GM23338 (cell line): ENCODE results near the gene HYCC2. TPM values are rescaled to one million over a fixed set of nuclear protein-coding genes. Genes with fewer than 3 reads are reported as not detected.

Experiments
- ATAC-seq: fragments of 200-7000 bp; cut with Tn5 transposase; 3 replicates; pipeline ENCODE4 v1.9.1; 2020
- DNase-seq: peaks from one replicate; pipeline ENCODE4 v3.0.0-alpha.2; 2015; ENCODE audit warnings: low spot score
- H2AFZ ChIP-seq: fragments of 200-600 bp; sonication (generic); 2 replicates; pipeline ENCODE4 v1.8.0; 2016; ENCODE audit warnings: antibody characterized with exemption, mild to moderate bottlenecking, moderate library complexity
- H3F3A ChIP-seq: fragments of 200-600 bp; sonication (generic); replicated peaks from 2 replicates; pipeline ENCODE4 v1.8.0; 2017; ENCODE audit warnings: antibody characterized with exemption, mixed run types, low read depth
- H3K27ac ChIP-seq: fragments of 200-600 bp; sonication (generic); 2 replicates; pipeline ENCODE4 v1.6.1; 2016; ENCODE audit warnings: low read depth
- H3K27me3 ChIP-seq: fragments of 200-600 bp; sonication (generic); 2 replicates; pipeline ENCODE4 v1.8.0; 2016; ENCODE audit warnings: mild to moderate bottlenecking, mixed run types, moderate library complexity; ENCODE audit not compliant: insufficient read depth
- H3K36me3 ChIP-seq: fragments of 200-600 bp; sonication (generic); 2 replicates; pipeline ENCODE4 v1.8.0; 2016; ENCODE audit warnings: mild to moderate bottlenecking; ENCODE audit not compliant: insufficient read depth
- H3K4me1 ChIP-seq: fragments of 200-600 bp; sonication (generic); 2 replicates; pipeline ENCODE4 v1.8.0; 2016; ENCODE audit warnings: mild to moderate bottlenecking, moderate library complexity; ENCODE audit not compliant: insufficient read depth
- H3K4me2 ChIP-seq: fragments of 200-600 bp; sonication (generic); 2 replicates; pipeline ENCODE4 v1.7.1; 2017; ENCODE audit warnings: mixed run types
- H3K4me3 ChIP-seq: fragments of 200-600 bp; sonication (generic); 2 replicates; pipeline ENCODE4 v1.6.1; 2016; ENCODE audit warnings: mixed run types
- H3K79me2 ChIP-seq: fragments of 200-600 bp; sonication (generic); replicated peaks from 2 replicates; pipeline ENCODE4 v1.8.0; 2017; ENCODE audit warnings: mild to moderate bottlenecking; ENCODE audit not compliant: insufficient read depth
- H3K9me2 ChIP-seq: fragments of 200-600 bp; sonication (generic); 2 replicates; pipeline ENCODE4 v1.8.0; 2017; ENCODE audit not compliant: insufficient read depth
- H4K20me1 ChIP-seq: fragments of 200-600 bp; sonication (generic); replicated peaks from 2 replicates; pipeline ENCODE4 v1.8.0; 2017; ENCODE audit warnings: mild to moderate bottlenecking; ENCODE audit not compliant: insufficient read depth
- H3K27ac Mint-ChIP-seq: 2 replicates; pipeline ENCODE4 v1.8.0; 2020; ENCODE audit warnings: inconsistent platforms, mild to moderate bottlenecking, moderate library complexity, mixed read lengths
- H3K27me3 Mint-ChIP-seq: 3 replicates; pipeline ENCODE4 v1.8.0; 2022; ENCODE audit warnings: low read depth, mild to moderate bottlenecking, moderate library complexity, mixed read lengths, inconsistent platforms; ENCODE audit not compliant: insufficient read depth, poor library complexity
- H3K36me3 Mint-ChIP-seq: 3 replicates; pipeline ENCODE4 v1.8.0; 2021; ENCODE audit warnings: low read depth, mild to moderate bottlenecking, inconsistent platforms, moderate library complexity, mixed read lengths
- H3K4me1 Mint-ChIP-seq: 3 replicates; pipeline ENCODE4 v1.8.0; 2020; ENCODE audit warnings: mild to moderate bottlenecking, inconsistent platforms, mixed read lengths
- H3K4me3 Mint-ChIP-seq: 3 replicates; pipeline ENCODE4 v1.8.0; 2021; ENCODE audit warnings: moderate library complexity, mild to moderate bottlenecking, inconsistent platforms, mixed read lengths
- H3K9me3 Mint-ChIP-seq: 3 replicates; pipeline ENCODE4 v1.8.0; 2020; ENCODE audit warnings: moderate library complexity, mild to moderate bottlenecking, inconsistent platforms, mixed read lengths
- CREB1 ChIP-seq: fragments of 250-450 bp; sonication (Bioruptor Pico); IDR thresholded peaks from 2 replicates; pipeline ENCODE4 v1.5.0; 2020; ENCODE audit warnings: low read depth, mild to moderate bottlenecking, moderate library complexity
- CTCF ChIP-seq, 2 experiments: fragments of 200-600 bp in 1 of 2; sonication (generic) in 1 of 2; conservative IDR thresholded peaks; 2 replicates each; pipeline versions ENCODE4 v1.5.1 to v1.6.1; 2016 to 2017; ENCODE audit warnings: antibody characterized with exemption in 2 of 2, low read depth in 2 of 2, mild to moderate bottlenecking in 2 of 2, moderate library complexity in 1 of 2
- EZH2 ChIP-seq: fragments of 200-600 bp; sonication (generic); IDR thresholded peaks from one replicate; pipeline ENCODE4 v1.8.0; 2017; ENCODE audit warnings: antibody characterized with exemption, mild to moderate bottlenecking, low read depth; ENCODE audit not compliant: unreplicated experiment
- EZH2phosphoT487 ChIP-seq: fragments of 200-600 bp; sonication (generic); IDR thresholded peaks from one replicate; pipeline ENCODE4 v1.8.1; 2018; ENCODE audit warnings: antibody characterized with exemption; ENCODE audit not compliant: unreplicated experiment
- JUNB ChIP-seq: IDR thresholded peaks from one replicate; pipeline ENCODE4 v1.6.1; 2016; ENCODE audit warnings: antibody characterized with exemption; ENCODE audit not compliant: unreplicated experiment
- NANOG ChIP-seq: IDR thresholded peaks from 2 replicates; pipeline ENCODE4 v1.6.1; 2016; ENCODE audit warnings: antibody characterized with exemption, borderline replicate concordance
- POLR2AphosphoS5 ChIP-seq: IDR thresholded peaks from 2 replicates; pipeline ENCODE4 v1.6.1; 2016; ENCODE audit warnings: antibody characterized with exemption, low read depth
- STAT1 ChIP-seq: IDR thresholded peaks from one replicate; pipeline ENCODE4 v1.6.1; 2016; ENCODE audit warnings: antibody characterized with exemption; ENCODE audit not compliant: unreplicated experiment
- ZNF114 ChIP-seq: fragments of 250-450 bp; sonication (Bioruptor Pico); IDR thresholded peaks from 2 replicates; pipeline ENCODE4 v1.5.0; 2020; ENCODE audit warnings: mild to moderate bottlenecking, moderate library complexity
- ZNF331 ChIP-seq: fragments of 250-450 bp; sonication (Bioruptor Pico); IDR thresholded peaks from 2 replicates; pipeline ENCODE4 v1.5.0; 2020; ENCODE audit warnings: low read depth, mild to moderate bottlenecking, moderate library complexity
- polyA plus RNA-seq: library from polyadenylated mRNA; unstranded; fragments of >200 nt; fragmentation: Nextera tagmentation; extraction: Ambion mirVana; gene quantifications from 2 replicates; pipeline ENCODE4 v1.2.1, GENCODE V29; 2016
- total RNA-seq: library from RNA; depleted of rRNA; stranded (reverse); fragments of >200 nt; shearing (Covaris generic); gene quantifications from 2 replicates; pipeline ENCODE4 v1.2.3, GENCODE V29; 2014
- TF ChIP-seq, protein P1 (sequence below): IDR thresholded peaks from one replicate; pipeline ENCODE4 v1.6.1; 2018; ENCODE audit warnings: antibody characterized with exemption; ENCODE audit not compliant: unreplicated experiment
- TF ChIP-seq, protein P2 (sequence below): IDR thresholded peaks from 2 replicates; pipeline ENCODE4 v1.6.1; 2016; ENCODE audit warnings: antibody characterized with exemption
- TF ChIP-seq, protein P3 (sequence below): fragments of 250-450 bp; sonication (Bioruptor Pico); IDR thresholded peaks from 2 replicates; pipeline ENCODE4 v1.5.0; 2020; ENCODE audit warnings: mild to moderate bottlenecking, moderate library complexity

Gene HYCC2
- total and polyA plus RNA-seq, 2 experiments from 2014 or later = 2.4 to 4.8 TPM

DNA sequence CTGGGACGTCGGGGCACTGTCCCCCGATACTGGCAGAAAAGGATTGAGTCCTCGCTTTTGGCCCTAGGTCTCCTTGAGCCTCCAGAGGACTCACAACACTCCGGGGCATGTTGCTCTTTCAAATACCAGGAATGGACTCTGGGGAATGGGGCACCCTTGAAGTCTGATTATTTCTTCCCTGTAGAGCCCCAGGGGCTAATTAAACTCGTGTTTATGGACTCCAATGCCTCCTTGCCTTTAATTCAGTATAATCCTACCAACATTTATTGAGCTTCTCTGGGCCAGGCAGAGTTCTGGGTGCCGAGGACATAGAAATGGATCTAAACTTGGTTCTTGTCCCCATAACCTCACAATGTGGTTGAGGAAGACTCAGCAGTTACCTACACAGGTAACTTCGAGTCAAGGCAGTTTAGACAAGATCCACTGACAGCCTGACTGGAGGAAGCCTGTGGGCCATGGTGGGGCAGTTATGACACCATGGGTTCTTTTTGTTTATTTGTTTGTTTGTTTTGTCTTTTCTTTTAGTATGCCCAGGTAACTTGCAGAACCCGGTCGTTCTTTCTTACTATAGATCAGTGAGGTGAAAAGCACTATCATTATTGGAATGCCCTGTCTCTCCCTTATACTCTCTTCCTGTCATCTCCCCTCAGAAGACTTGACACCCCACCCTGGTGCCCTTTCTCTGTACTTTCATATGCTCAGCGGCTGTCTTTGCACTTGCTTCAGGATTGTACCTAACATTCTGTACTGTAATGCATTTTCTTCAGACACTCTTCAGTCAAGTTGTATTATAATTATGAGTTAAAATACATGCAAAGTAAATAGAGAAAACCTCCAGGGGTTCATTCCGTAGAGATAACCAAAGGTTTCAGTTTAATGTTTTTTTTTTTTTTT is 47.7 kb upstream of the HYCC2 start:
- Mint-ChIP-seq H3K36me3 (peaks cover 7% of the 10 kb centered on the region; the same call in 1 of the 3 replicates), H3K27ac (no peak overlapping the region), H3K9me3 (peaks cover 13% of the 10 kb centered on the region), H3K4me3 (peak overlapping the region; percentile 84), H3K27me3 (peaks cover 19% of the 10 kb centered on the region), H3K4me1 (peaks cover 40% of the 10 kb centered on the region)
- H3K4me2 ChIP-seq = peak overlapping the region; percentile 98
- H3K79me2 ChIP-seq = peaks cover 8% of the 10 kb centered on the region; the same call in 1 of the 2 replicates
- peaks cover 24% of the 10 kb centered on the region for H3K4me1 ChIP-seq
- no peaks in the 10 kb centered on the region for H3K27me3 ChIP-seq
- H3K4me3 ChIP-seq = peak overlapping the region; percentile 93
- peak overlapping the region; percentile 68; the same call in 1 of the 2 replicates for H3K27ac ChIP-seq
- H3K9me2 ChIP-seq = no peaks in the 10 kb centered on the region
- no peaks in the 10 kb centered on the region for H4K20me1 ChIP-seq
- no peaks in the 10 kb centered on the region for H3K36me3 ChIP-seq
- DNase-seq = peak; percentile 61
- peaks cover 7% of the 10 kb centered on the region; the same call in 1 of the 2 replicates for H3F3A ChIP-seq
- peak overlapping the region; percentile 89 for H2AFZ ChIP-seq
- no peak for TF ChIP-seq CTCF (conservative IDR thresholded peaks at IDR 0.05; ENCODE audit: low read depth in 2 of 2)
- TF ChIP-seq NANOG = no peak
- TF ChIP-seq POLR2AphosphoS5 = no peak
- TF ChIP-seq STAT1 = no peak
- TF ChIP-seq JUNB = no peak
- TF ChIP-seq, protein P1, sequence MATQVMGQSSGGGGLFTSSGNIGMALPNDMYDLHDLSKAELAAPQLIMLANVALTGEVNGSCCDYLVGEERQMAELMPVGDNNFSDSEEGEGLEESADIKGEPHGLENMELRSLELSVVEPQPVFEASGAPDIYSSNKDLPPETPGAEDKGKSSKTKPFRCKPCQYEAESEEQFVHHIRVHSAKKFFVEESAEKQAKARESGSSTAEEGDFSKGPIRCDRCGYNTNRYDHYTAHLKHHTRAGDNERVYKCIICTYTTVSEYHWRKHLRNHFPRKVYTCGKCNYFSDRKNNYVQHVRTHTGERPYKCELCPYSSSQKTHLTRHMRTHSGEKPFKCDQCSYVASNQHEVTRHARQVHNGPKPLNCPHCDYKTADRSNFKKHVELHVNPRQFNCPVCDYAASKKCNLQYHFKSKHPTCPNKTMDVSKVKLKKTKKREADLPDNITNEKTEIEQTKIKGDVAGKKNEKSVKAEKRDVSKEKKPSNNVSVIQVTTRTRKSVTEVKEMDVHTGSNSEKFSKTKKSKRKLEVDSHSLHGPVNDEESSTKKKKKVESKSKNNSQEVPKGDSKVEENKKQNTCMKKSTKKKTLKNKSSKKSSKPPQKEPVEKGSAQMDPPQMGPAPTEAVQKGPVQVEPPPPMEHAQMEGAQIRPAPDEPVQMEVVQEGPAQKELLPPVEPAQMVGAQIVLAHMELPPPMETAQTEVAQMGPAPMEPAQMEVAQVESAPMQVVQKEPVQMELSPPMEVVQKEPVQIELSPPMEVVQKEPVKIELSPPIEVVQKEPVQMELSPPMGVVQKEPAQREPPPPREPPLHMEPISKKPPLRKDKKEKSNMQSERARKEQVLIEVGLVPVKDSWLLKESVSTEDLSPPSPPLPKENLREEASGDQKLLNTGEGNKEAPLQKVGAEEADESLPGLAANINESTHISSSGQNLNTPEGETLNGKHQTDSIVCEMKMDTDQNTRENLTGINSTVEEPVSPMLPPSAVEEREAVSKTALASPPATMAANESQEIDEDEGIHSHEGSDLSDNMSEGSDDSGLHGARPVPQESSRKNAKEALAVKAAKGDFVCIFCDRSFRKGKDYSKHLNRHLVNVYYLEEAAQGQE = no peak
- TF ChIP-seq, protein P2, sequence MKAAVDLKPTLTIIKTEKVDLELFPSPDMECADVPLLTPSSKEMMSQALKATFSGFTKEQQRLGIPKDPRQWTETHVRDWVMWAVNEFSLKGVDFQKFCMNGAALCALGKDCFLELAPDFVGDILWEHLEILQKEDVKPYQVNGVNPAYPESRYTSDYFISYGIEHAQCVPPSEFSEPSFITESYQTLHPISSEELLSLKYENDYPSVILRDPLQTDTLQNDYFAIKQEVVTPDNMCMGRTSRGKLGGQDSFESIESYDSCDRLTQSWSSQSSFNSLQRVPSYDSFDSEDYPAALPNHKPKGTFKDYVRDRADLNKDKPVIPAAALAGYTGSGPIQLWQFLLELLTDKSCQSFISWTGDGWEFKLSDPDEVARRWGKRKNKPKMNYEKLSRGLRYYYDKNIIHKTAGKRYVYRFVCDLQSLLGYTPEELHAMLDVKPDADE = no peak
- no peak for TF ChIP-seq EZH2phosphoT487
- no peak for TF ChIP-seq ZNF114
- no peak for TF ChIP-seq EZH2
- no peak for TF ChIP-seq ZNF331 (CRISPR knock-in tag)
- TF ChIP-seq, protein P3, sequence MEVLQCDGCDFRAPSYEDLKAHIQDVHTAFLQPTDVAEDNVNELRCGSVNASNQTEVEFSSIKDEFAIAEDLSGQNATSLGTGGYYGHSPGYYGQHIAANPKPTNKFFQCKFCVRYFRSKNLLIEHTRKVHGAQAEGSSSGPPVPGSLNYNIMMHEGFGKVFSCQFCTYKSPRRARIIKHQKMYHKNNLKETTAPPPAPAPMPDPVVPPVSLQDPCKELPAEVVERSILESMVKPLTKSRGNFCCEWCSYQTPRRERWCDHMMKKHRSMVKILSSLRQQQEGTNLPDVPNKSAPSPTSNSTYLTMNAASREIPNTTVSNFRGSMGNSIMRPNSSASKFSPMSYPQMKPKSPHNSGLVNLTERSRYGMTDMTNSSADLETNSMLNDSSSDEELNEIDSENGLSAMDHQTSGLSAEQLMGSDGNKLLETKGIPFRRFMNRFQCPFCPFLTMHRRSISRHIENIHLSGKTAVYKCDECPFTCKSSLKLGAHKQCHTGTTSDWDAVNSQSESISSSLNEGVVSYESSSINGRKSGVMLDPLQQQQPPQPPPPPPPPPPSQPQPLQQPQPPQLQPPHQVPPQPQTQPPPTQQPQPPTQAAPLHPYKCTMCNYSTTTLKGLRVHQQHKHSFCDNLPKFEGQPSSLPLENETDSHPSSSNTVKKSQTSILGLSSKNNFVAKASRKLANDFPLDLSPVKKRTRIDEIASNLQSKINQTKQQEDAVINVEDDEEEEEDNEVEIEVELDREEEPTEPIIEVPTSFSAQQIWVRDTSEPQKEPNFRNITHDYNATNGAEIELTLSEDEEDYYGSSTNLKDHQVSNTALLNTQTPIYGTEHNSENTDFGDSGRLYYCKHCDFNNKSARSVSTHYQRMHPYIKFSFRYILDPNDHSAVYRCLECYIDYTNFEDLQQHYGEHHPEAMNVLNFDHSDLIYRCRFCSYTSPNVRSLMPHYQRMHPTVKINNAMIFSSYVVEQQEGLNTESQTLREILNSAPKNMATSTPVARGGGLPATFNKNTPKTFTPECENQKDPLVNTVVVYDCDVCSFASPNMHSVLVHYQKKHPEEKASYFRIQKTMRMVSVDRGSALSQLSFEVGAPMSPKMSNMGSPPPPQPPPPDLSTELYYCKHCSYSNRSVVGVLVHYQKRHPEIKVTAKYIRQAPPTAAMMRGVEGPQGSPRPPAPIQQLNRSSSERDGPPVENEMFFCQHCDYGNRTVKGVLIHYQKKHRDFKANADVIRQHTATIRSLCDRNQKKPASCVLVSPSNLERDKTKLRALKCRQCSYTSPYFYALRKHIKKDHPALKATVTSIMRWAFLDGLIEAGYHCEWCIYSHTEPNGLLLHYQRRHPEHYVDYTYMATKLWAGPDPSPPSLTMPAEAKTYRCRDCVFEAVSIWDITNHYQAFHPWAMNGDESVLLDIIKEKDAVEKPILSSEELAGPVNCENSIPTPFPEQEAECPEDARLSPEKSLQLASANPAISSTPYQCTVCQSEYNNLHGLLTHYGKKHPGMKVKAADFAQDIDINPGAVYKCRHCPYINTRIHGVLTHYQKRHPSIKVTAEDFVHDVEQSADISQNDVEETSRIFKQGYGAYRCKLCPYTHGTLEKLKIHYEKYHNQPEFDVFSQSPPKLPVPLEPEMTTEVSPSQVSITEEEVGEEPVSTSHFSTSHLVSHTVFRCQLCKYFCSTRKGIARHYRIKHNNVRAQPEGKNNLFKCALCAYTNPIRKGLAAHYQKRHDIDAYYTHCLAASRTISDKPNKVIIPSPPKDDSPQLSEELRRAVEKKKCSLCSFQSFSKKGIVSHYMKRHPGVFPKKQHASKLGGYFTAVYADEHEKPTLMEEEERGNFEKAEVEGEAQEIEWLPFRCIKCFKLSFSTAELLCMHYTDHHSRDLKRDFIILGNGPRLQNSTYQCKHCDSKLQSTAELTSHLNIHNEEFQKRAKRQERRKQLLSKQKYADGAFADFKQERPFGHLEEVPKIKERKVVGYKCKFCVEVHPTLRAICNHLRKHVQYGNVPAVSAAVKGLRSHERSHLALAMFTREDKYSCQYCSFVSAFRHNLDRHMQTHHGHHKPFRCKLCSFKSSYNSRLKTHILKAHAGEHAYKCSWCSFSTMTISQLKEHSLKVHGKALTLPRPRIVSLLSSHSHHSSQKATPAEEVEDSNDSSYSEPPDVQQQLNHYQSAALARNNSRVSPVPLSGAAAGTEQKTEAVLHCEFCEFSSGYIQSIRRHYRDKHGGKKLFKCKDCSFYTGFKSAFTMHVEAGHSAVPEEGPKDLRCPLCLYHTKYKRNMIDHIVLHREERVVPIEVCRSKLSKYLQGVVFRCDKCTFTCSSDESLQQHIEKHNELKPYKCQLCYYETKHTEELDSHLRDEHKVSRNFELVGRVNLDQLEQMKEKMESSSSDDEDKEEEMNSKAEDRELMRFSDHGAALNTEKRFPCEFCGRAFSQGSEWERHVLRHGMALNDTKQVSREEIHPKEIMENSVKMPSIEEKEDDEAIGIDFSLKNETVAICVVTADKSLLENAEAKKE (CRISPR knock-in tag) = no peak
- TF ChIP-seq CREB1 (CRISPR knock-in tag) = no peak
- ATAC-seq = peak; percentile 39
